CD4-positive, alpha-beta T cell treated with Interleukin-4 for 4 hours (primary cell): ENCODE measurements around the gene PDXDC1.
"Not testable (repeated sequence)": the region's sequence is repeated elsewhere in the genome, so short reads cannot be mapped to it uniquely, and the experiment has no call there.

Experiments used
- DNase-seq: peaks from one replicate; pipeline ENCODE4 v3.0.0-alpha.2; 2020

Gene PDXDC1

GRCh38 chr16:15166177-15166576 lies 191.4 kb downstream of the PDXDC1 start:
- DNase-seq, result not testable (repeated sequence)

- not testable (repeated sequence) for DNase-seq
Measured at GRCh38 chr16:15168303-15168702, 193.5 kb downstream of the PDXDC1 start.

GRCh38 chr16:15168953-15169652 lies 194.3 kb downstream of the PDXDC1 start:
- DNase-seq, result not testable (repeated sequence)

- not testable (repeated sequence) for DNase-seq
Measured at GRCh38 chr16:15179909-15180308, 205.1 kb downstream of the PDXDC1 start.

GRCh38 chr16:15180946-15181345 lies 206.1 kb downstream of the PDXDC1 start:
- DNase-seq, result not testable (repeated sequence)

GRCh38 chr16:15184000-15184399 lies 209.2 kb downstream of the PDXDC1 start:
- DNase-seq, result not testable (repeated sequence)
